Fibroblast of skin of scalp (primary cell): ENCODE data around the gene YIF1B.

Source experiments
- DNase-seq: peaks from one replicate; pipeline ENCODE4 v3.0.0-alpha.2; 2013

The YIF1B gene

DNA sequence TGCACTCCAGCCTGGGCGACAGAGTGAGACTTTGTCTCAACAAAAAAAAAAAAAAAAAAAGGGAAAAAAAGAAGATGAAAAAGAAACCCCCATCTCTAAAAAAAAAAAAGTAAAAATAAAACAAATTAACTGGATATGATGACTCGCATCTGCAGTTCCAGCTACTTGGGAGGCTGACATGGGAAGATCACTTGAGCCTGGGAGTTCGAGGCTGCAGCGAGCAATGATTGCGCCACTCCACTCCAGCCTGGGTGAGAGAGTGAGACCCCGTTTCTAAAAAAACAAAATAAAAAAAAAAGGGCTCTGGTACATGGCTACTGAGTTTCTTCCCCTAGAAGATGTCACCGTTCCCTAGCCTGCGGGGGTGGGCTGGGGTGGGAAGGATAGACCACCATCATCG is 17.5 kb upstream of the YIF1B start:
- DNase-seq, result peak; percentile 21

DNA sequence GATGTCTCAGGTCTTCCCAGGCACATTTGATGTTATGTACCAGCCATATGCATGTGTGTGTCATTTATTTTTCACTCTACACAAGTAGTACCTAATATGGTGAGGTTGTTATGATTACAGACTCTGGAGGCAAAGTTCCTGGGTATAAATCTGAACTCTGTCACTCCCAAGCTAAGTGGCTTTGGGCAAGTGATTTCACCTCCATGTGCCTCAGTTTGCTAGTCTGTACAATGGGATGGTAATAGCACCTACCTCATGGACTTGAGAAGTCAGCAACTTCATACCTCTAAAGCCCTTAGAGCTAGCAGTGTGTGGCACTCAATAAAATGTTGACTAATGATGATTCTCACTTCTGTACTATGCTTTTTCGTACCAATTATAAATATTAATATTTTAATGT is 16.0 kb upstream of the YIF1B start:
- DNase-seq, result no peak

DNA sequence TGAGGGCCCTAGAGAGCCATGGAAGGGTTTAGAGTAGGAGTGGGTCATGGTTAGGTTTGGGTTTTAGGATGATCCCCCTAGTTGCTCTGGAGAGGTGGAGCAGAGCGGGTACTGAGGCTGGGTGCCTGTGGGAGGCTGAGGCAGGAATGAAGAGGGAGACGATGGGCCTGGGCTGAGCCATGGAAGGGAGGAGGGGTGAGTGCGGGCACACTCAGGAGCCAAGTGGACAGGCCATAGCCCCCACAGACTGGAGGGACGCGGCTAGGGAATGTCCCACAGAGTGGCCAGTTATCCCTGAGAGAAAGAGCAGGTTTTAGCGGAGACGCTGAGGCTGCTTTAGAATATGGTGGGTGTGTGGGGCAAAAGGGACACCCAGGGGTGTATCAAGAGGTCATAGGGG is 13.9 kb upstream of the YIF1B start:
- DNase-seq, result no peak

DNA sequence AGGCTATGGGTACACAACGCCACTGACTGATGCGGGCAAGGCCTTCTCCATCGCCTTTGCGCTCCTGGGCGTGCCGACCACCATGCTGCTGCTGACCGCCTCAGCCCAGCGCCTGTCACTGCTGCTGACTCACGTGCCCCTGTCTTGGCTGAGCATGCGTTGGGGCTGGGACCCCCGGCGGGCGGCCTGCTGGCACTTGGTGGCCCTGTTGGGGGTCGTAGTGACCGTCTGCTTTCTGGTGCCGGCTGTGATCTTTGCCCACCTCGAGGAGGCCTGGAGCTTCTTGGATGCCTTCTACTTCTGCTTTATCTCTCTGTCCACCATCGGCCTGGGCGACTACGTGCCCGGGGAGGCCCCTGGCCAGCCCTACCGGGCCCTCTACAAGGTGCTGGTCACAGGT is 10.8 kb upstream of the YIF1B start:
- no peak for DNase-seq

DNA sequence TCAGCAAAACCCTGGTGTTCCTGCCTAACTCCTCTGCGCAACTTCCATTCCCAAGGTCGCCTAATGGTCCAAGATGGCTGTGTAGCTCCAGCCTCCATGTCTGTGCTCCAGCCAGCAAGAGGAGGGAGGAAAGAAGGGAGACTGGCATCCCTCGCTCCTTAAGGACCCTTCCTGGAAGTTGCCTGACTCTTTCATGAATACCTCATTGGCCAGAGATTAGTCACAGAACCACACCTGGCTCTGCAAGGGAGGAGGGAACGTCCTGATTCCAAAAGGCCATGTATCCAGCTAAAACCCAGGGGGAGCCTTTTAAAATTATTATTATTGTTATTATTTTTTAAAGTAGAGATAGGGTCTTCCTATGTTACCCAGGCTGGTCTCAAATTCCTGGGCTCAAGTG is 8.7 kb upstream of the YIF1B start:
- DNase-seq, result no peak

DNA sequence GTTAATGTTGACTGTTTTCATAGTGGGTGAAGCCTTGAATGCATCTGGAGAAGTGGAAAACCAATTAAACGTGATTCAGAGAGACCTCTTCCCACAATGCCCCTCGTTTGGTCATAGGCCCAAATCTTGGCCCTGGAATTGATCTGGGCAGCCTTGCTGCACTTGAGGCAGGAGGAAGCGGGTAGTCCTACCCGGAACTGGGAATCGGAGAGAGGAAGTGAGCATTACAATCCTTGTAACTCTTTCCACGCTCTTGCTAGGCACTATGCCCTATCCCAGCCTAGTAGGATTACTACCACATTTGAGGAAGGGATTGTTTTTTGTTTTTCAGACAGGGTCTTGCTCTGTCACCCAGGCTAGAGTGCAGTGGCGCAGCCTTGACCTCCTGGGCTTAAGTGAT is 7.5 kb upstream of the YIF1B start:
- DNase-seq, result no peak

DNA sequence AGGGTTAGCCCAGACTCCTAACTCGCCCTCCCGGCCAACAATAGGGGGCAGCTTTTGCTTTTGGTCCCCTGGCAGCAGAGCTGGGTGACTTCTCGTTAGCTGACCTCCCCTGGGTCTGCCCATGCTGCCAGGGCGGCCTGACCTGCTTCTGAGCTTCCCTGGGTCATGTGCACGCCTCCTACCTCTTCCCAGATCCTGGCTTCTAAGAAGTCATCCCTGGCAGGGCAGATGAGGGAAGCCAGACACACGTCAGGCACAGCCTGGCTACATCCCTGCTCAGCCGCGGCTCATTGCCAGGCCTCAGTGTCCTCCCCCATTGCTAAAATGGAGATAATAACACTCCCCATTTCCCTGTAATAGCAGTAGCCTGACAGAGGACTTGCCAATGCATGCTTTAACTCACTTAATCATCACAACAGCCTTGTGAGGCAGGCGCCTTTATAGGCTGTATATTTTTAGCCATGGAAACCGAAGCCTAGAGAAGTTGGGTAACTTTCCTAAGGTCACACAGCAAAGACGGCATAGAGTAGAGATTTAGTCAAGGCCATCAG is 6.0 kb upstream of the YIF1B start:
- no peak for DNase-seq

DNA sequence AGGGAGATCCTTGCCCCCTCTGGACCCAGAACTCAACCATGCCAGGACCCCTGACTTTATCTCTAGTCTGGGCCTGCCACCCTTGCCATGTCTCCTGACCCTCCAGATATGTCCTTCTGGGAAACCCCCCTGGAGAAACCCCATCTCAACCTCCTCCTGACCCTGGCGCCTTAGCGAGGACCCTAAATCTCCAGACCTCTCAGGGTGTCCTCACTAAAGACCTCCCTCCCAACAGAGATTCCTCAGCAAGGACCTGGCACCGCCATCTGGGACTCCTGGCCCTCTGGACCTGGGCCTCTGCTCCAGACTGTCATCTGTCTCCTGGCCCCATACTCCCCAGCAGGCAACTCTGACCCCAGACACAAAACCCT is 5.2 kb upstream of the YIF1B start:
- DNase-seq, result no peak

DNA sequence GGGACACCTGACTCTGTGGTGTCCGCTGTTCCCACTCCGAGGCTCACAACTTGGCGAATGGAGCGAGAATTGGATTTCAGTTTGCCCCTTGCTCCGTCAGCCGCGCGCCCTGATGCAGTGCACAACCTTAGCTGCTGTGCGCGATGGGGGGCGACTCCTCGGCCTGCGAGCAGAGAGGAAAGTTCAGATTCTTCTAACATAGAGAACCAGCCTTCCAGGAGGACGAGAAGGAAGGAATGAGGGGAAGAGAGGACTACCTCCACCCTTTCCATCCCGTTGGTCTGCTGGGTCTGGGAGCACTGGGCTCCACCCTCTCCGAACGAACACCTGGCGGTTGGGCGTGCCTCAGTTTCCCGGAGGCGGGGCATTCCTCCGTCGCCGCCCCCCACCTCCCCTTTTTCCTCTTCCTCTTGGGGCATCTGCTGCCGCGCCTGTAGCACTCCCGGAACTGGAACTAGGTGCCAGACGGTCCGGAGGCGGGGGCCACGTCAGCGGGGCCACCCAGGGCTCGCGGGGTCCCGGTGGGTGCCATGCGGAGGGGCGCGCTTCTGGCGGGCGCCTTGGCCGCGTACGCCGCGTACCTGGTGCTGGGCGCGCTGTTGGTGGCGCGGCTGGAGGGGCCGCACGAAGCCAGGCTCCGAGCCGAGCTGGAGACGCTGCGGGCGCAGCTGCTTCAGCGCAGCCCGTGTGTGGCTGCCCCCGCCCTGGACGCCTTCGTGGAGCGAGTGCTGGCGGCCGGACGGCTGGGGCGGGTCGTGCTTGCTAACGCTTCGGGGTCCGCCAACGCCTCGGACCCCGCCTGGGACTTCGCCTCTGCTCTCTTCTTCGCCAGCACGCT is 3.9 kb upstream of the YIF1B start, which contains the start of gene KCNK6:
Gene KCNK6 (plus strand): TSS at position 425 of the 838 bp plus-strand sequence. CDS start 106 bp downstream, at position 531.
- DNase-seq, result peak; percentile 24

DNA sequence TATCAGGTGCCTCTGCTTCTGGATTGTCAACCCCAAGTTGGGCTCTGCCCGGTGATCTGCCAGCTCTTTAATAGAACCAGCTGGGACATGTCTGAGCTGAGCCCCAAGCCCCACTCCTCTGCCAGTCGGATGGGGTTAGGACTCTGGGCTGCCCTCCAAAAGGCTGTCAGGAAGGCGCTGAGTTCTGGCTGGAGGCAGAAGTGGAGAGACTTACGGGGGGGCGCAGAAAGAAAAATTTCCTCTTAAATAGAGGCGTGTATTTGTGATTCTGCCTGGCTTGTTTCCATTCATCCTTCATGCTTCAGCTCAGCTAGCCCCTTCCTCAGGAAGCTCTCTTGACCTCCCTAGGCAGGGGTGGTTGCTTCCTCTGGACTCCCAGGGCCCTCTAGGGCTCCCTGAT is 2.9 kb upstream of the YIF1B start:
- no peak for DNase-seq

DNA sequence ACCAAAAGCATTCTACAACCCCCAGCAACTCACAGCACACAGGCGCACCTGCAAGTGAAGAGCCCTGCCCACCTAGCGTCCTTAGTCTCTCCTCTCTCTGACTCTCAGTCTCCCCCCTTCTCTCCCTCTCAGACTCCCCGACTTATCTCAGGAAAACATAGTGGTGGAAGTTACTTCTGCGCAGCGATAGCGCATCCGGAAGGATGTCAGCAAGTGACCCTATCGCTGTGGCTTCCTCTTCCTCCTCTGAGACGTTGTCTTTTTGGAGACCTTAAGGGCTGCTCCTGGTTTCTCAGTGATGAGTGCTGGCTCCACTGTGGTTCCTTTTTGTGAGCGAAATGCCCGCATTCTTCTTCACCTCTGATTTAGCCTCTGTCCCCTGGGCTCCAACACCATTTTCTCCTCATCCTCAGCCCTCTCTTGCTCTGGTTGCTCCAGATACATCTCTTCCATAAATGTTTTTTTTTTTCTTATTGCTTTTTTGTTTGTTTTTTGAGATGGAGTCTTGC is 1.4 kb upstream of the YIF1B start:
- no peak for DNase-seq

DNA sequence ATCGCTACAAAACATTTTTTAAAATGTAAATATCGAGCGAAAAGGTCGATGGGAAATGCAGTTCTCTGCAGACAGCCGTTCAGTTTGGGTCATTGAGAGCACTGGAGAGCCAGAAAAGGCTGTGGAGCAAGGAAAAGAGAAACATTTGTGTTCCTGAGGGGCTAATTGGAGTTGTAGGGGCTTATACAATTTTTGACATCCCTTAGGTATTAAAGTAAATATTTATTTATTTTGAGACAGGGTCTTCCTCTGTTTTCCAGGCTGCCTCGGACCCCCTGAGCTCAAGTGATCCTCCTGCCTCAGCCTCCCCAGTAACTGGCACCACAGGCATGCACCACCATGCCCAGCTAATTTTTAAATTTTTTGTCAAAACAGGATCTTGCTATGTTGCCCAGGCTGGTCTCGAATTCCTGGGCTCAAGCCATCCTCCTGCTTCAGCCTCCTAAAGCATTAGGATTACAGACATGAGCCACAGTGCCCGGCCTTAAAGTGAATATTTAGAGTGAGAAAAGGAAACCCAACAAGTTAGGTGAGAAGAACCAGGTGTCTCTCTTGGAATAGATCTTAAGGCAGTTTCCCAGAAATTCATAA is 825 bp upstream of the YIF1B start:
- DNase-seq, result no peak

DNA sequence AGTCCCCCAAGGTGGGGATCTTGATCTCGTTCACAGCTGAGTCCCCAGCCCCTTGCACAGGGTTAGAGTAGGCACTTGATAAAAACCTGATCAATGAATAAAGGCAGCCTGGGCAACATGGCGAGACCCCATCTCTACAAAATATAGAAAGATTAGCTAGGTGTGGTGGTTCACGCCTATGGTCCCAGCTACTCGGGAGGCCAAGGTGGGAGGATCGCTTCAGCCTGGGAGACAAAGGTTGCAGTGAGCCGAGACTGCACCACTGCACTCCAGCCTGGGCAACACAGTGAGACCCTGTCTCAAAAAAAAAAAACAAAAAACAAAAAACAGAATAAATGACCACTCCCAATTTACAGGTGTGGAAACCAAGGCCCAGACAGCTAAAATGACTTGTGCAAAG is 4.8 kb downstream of the YIF1B start:
- no peak for DNase-seq

DNA sequence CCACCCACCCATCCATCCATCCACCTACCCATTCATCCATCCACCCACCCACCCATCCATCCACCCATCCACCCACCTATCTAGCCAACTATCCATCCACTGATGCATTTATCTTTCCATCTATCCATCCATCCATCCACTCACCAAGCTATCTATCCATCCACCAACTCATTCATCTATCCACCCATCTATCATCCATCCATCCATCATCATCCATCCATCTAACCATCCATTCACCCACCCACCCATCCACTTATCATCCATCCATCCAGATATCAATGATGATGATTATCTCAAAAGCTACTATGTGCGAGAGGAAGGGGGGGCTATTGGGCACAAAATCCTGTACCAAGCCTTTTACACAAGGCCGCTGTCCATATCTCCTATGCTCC is 5.5 kb downstream of the YIF1B start:
- DNase-seq, result no peak

DNA sequence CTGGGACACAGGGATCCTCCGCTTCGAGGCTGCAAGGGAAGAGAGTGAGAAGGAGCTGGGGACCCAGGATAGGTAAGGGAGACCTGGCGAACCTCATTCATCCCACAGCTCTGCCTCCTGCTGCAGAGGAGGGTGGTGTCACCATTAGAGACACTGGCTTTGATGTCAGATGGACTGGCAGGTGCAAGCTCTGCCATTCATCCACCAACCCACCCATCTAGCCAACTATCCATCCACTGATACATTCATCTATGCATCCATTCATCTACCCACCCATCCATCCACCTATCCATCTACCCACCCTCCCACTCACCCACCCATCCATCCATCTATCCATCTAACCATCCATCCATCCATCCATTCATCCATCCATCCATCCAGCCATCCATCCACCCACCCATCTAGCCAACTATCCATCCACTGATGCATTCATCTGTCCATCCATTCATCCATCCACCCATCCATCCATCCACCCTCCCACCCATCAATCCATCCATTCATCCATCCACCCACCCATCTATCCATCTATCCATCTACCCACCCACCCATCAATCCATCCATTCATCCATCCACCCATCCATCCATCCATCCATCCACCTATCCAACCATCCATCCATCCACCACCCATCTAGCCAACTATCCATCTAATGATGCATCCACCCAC is 6.0 kb downstream of the YIF1B start:
- DNase-seq, result no peak

DNA sequence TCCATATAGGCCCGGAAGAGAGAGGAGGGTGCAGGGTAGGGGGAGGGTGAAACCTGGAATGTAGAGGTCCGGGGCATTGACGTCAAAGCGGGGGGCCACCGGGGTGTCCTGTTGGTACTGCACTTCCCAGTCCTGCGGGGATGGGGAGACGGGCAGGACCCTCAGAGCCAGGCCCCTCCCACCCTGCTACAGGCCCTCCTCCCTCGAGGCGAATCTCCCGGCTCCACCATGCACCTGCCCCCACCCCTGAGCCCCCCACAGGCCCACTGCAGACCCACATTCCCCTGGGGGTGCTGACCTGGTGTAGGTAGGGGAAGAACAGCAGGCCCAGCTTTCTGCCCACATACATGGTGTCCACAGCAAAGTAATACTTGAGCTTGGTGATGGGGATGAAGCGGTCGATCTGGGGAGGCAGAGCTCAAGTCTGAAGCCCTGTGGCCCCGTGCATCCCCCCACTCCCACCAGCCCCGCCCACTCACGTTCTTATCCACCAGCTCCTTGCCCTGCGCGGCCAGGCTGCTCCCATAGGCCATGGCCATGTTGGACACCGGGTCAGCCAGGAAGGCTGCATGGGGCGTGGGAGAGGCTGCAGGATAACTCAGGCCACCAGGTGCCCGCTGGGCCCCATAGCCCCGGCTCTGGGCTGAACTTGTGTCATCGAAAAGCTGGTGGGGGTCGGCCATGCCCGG is 6.7 kb downstream of the YIF1B start:
- no peak for DNase-seq

DNA sequence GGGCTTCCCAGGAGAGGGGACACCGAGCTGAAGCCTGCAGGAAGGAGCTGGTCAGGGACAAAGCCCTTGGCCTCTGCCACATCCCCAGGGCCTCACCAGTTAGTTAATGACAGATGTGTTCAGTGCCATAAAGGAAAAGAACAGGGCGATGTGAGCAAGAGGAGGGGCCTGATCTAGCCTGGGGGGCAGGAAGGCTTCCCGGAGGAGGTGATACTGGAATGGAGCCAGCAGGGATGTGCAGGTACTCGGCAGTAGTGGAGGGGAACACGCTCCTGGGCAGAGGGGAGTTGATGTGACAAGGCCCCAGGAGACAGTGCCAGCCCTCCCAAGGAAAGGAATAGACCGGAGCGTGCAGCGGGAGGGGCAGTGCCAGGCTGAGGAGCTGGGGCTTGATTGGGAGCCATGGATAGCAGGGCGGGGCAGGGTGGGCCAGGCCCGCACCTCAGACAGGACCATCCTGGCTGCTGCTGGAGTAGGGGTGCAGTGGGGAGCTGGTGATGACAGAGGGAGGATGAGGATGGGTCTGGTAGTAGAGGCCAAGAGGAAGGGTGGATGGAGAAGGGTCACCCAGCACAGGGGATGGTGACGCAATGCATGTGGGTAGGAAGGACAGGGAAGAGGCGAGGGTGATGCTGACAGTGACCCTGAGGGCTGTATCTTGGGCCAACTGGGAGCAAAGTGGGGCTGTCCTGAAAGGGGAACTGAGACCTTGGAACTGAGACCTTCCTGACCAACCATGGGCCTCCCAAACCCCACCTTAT is 7.6 kb downstream of the YIF1B start:
- no peak for DNase-seq

DNA sequence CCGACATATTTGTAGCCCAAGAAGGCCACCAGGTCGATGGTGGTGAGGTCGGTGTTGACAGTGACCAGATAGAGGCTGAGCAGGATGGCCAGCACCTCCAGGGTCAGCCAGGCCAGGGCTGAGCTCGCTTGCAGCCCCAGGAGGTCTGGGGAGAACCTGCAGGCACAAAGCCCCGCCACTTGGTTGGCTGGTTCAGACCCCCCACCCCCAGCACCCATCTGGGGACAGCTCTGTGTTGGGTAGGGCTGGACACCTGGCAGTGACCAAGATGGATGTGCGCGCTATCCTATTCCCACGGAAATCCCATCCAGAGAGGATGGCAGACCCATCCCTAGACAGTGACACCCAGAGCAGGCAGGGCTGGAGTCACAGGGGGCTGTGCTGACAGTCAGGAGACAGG is 8.2 kb downstream of the YIF1B start:
- DNase-seq, result no peak

DNA sequence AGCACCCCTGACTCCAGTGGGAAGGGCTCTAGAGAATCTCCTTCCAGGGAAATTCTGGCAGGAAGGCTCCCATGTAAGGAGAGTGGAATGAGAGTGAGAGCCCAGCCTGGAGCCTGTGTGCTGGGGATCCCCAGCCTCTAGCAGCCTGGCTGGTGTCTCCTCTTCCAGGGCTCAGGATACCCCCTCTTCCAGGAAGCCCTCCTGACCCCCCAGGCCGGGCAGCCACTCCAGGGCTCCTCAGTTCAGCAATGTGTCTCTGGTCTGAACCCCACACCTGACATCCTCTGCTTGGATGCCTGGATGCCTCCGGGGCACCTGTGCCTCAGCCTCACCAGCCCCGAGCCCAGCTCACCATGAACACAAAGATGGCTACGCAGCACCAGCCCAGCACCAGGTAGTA is 8.7 kb downstream of the YIF1B start:
- no peak for DNase-seq

DNA sequence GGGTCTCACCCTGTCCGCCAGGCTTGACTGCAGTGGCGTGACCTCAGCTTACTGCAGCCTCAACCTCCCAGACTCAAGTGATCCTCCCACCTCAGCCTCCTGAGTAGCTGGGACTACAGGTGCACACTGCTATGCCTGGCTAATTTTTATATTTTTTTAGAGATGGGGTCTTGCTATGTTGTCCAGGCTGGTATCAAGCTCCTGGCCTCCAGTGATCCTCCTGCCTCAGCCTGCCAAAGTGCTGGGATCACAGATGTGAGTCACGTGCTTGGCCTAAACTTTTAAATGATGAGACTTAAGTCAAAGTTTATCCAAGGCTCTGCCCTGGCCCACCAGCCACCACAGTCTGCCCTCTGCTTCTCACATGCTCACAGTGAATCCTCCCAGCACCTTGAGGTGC is 9.5 kb downstream of the YIF1B start:
- DNase-seq, result no peak

DNA sequence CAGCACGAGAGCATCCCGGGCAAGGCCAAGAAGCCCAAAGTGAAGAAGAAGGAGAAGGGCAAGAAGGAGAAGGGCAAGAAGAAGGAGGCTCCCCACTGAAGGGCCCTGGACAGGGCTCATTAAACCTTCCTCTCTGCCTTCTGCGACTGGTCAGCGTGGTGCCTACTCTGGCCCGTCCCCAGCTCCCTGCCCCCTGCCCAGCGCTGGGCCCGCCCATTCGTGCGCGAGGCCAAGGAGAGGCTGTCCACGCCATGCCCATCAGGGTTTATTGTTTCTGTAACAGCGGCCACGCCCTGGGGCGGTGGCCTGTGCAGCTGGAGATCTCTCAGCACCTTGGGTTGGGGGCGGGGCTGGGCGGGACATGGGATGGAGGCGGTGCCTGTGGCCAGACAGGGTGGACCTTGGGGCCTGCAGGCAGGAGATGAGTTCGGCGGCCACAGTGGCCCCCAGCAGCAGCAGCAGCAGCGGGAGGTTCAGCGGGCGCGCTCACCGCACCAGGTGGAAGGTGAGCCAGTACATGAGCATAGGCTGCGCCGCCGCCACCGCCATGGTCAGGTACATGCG is 10.8 kb downstream of the YIF1B start:
- no peak for DNase-seq
